Transverse colon (tissue), 4 donors: ENCODE data around the gene GSG1L.

Source experiments
- CTCF ChIP-seq, 5 experiments: fragments of 200-600 bp in 3 of 5; fragments of 450-650 bp in 2 of 5; sonication (generic) in 3 of 5; IDR thresholded peaks; 1 replicate in 2 of 5; 2 replicates in 3 of 5; pipeline ENCODE4 v1.5.1; 2016 to 2017; ENCODE audit warnings: antibody characterized with exemption in 5 of 5, inconsistent platforms in 3 of 5, mild to moderate bottlenecking in 2 of 5, moderate library complexity in 1 of 5
- EP300 ChIP-seq: sonication (generic); formaldehyde crosslinking; IDR thresholded peaks from one replicate; pipeline ENCODE4 v1.6.1; 2017; ENCODE audit warnings: antibody characterized with exemption, low read depth
- POLR2A ChIP-seq: fragments of 450-650 bp; IDR thresholded peaks from one replicate; pipeline ENCODE4 v1.6.1; 2016; ENCODE audit warnings: antibody characterized with exemption, mild to moderate bottlenecking, moderate library complexity
- POLR2AphosphoS5 ChIP-seq, 3 donors: sonication (generic); formaldehyde crosslinking; IDR thresholded peaks; one replicate each; pipeline ENCODE4 v1.6.1; 2016; ENCODE audit warnings: antibody characterized with exemption in 3 of 3

DNA sequence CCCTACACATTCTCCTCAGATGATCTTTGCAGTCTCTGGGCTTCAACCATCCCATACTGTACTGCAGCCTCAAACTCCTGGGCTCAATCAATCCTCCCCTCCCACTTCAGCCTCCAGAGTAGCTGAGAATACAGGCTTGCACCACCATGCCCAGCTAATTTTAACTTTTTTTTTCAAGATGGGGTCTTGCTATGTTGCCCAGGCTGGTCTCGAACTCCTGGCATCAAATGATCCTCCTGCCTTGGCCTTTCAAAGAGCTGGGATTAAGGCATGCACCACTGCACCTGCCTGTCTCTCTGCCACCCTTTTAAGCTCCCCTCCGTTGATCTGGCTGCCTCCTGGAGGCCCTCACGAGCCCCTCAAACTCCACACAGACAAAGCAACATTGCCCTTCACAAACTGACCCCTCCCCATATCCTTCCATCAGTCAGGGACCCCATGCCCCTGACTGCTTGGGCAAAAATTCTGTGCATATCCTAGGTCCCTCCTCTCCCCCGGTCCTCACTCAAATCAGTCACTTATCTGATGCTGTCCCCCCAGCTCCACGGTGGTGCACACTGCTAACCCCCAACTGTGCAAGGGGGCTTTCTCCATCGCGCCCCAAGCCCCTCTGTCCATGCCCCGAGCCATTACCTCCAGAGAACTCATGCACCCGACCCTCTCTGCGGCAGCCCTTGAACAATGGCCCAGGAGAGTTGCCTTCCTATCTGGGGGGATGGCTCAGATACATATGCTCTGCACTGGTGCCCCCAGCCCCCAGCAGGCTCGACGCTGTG lies 260.7 kb downstream of the GSG1L start:
- TF ChIP-seq CTCF (IDR thresholded peaks at IDR 0.05) (no peak), EP300 (no peak), POLR2AphosphoS5 (IDR thresholded peaks at IDR 0.05) (no peak), POLR2A (no peak)
